GM23338 (cell line): Measurements from ENCODE around the gene RABGAP1L. TPM values are rescaled to one million over a fixed set of nuclear protein-coding genes. Genes with fewer than 3 reads are reported as not detected.

Experiments
- ATAC-seq: fragments of 200-7000 bp; cut with Tn5 transposase; 3 replicates; pipeline ENCODE4 v1.9.1; 2020
- DNase-seq: peaks from one replicate; pipeline ENCODE4 v3.0.0-alpha.2; 2015; ENCODE audit warnings: low spot score
- H2AFZ ChIP-seq: fragments of 200-600 bp; sonication (generic); 2 replicates; pipeline ENCODE4 v1.8.0; 2016; ENCODE audit warnings: antibody characterized with exemption, mild to moderate bottlenecking, moderate library complexity
- H3F3A ChIP-seq: fragments of 200-600 bp; sonication (generic); replicated peaks from 2 replicates; pipeline ENCODE4 v1.8.0; 2017; ENCODE audit warnings: antibody characterized with exemption, mixed run types, low read depth
- H3K27ac ChIP-seq: fragments of 200-600 bp; sonication (generic); 2 replicates; pipeline ENCODE4 v1.6.1; 2016; ENCODE audit warnings: low read depth
- H3K27me3 ChIP-seq: fragments of 200-600 bp; sonication (generic); 2 replicates; pipeline ENCODE4 v1.8.0; 2016; ENCODE audit warnings: mild to moderate bottlenecking, mixed run types, moderate library complexity; ENCODE audit not compliant: insufficient read depth
- H3K36me3 ChIP-seq: fragments of 200-600 bp; sonication (generic); 2 replicates; pipeline ENCODE4 v1.8.0; 2016; ENCODE audit warnings: mild to moderate bottlenecking; ENCODE audit not compliant: insufficient read depth
- H3K4me1 ChIP-seq: fragments of 200-600 bp; sonication (generic); 2 replicates; pipeline ENCODE4 v1.8.0; 2016; ENCODE audit warnings: mild to moderate bottlenecking, moderate library complexity; ENCODE audit not compliant: insufficient read depth
- H3K4me2 ChIP-seq: fragments of 200-600 bp; sonication (generic); 2 replicates; pipeline ENCODE4 v1.7.1; 2017; ENCODE audit warnings: mixed run types
- H3K4me3 ChIP-seq: fragments of 200-600 bp; sonication (generic); 2 replicates; pipeline ENCODE4 v1.6.1; 2016; ENCODE audit warnings: mixed run types
- H3K79me2 ChIP-seq: fragments of 200-600 bp; sonication (generic); replicated peaks from 2 replicates; pipeline ENCODE4 v1.8.0; 2017; ENCODE audit warnings: mild to moderate bottlenecking; ENCODE audit not compliant: insufficient read depth
- H3K9me2 ChIP-seq: fragments of 200-600 bp; sonication (generic); 2 replicates; pipeline ENCODE4 v1.8.0; 2017; ENCODE audit not compliant: insufficient read depth
- H4K20me1 ChIP-seq: fragments of 200-600 bp; sonication (generic); replicated peaks from 2 replicates; pipeline ENCODE4 v1.8.0; 2017; ENCODE audit warnings: mild to moderate bottlenecking; ENCODE audit not compliant: insufficient read depth
- H3K27ac Mint-ChIP-seq: 2 replicates; pipeline ENCODE4 v1.8.0; 2020; ENCODE audit warnings: inconsistent platforms, mild to moderate bottlenecking, moderate library complexity, mixed read lengths
- H3K27me3 Mint-ChIP-seq: 3 replicates; pipeline ENCODE4 v1.8.0; 2022; ENCODE audit warnings: low read depth, mild to moderate bottlenecking, moderate library complexity, mixed read lengths, inconsistent platforms; ENCODE audit not compliant: insufficient read depth, poor library complexity
- H3K36me3 Mint-ChIP-seq: 3 replicates; pipeline ENCODE4 v1.8.0; 2021; ENCODE audit warnings: low read depth, mild to moderate bottlenecking, inconsistent platforms, moderate library complexity, mixed read lengths
- H3K4me1 Mint-ChIP-seq: 3 replicates; pipeline ENCODE4 v1.8.0; 2020; ENCODE audit warnings: mild to moderate bottlenecking, inconsistent platforms, mixed read lengths
- H3K4me3 Mint-ChIP-seq: 3 replicates; pipeline ENCODE4 v1.8.0; 2021; ENCODE audit warnings: moderate library complexity, mild to moderate bottlenecking, inconsistent platforms, mixed read lengths
- H3K9me3 Mint-ChIP-seq: 3 replicates; pipeline ENCODE4 v1.8.0; 2020; ENCODE audit warnings: moderate library complexity, mild to moderate bottlenecking, inconsistent platforms, mixed read lengths
- CREB1 ChIP-seq: fragments of 250-450 bp; sonication (Bioruptor Pico); IDR thresholded peaks from 2 replicates; pipeline ENCODE4 v1.5.0; 2020; ENCODE audit warnings: low read depth, mild to moderate bottlenecking, moderate library complexity
- EZH2phosphoT487 ChIP-seq: fragments of 200-600 bp; sonication (generic); IDR thresholded peaks from one replicate; pipeline ENCODE4 v1.8.1; 2018; ENCODE audit warnings: antibody characterized with exemption; ENCODE audit not compliant: unreplicated experiment
- JUNB ChIP-seq: IDR thresholded peaks from one replicate; pipeline ENCODE4 v1.6.1; 2016; ENCODE audit warnings: antibody characterized with exemption; ENCODE audit not compliant: unreplicated experiment
- NANOG ChIP-seq: IDR thresholded peaks from 2 replicates; pipeline ENCODE4 v1.6.1; 2016; ENCODE audit warnings: antibody characterized with exemption, borderline replicate concordance
- POLR2AphosphoS5 ChIP-seq: IDR thresholded peaks from 2 replicates; pipeline ENCODE4 v1.6.1; 2016; ENCODE audit warnings: antibody characterized with exemption, low read depth
- STAT1 ChIP-seq: IDR thresholded peaks from one replicate; pipeline ENCODE4 v1.6.1; 2016; ENCODE audit warnings: antibody characterized with exemption; ENCODE audit not compliant: unreplicated experiment
- ZNF114 ChIP-seq: fragments of 250-450 bp; sonication (Bioruptor Pico); IDR thresholded peaks from 2 replicates; pipeline ENCODE4 v1.5.0; 2020; ENCODE audit warnings: mild to moderate bottlenecking, moderate library complexity
- polyA plus RNA-seq: library from polyadenylated mRNA; unstranded; fragments of >200 nt; fragmentation: Nextera tagmentation; extraction: Ambion mirVana; gene quantifications from 2 replicates; pipeline ENCODE4 v1.2.1, GENCODE V29; 2016
- total RNA-seq: library from RNA; depleted of rRNA; stranded (reverse); fragments of >200 nt; shearing (Covaris generic); gene quantifications from 2 replicates; pipeline ENCODE4 v1.2.3, GENCODE V29; 2014
- TF ChIP-seq, protein P1 (sequence below): IDR thresholded peaks from one replicate; pipeline ENCODE4 v1.6.1; 2018; ENCODE audit warnings: antibody characterized with exemption; ENCODE audit not compliant: unreplicated experiment
- TF ChIP-seq, protein P2 (sequence below), 2 experiments: fragments of 200-600 bp in 1 of 2; sonication (generic) in 1 of 2; conservative IDR thresholded peaks; 2 replicates each; pipeline versions ENCODE4 v1.5.1 to v1.6.1; 2016 to 2017; ENCODE audit warnings: antibody characterized with exemption in 2 of 2, low read depth in 2 of 2, mild to moderate bottlenecking in 2 of 2, moderate library complexity in 1 of 2
- TF ChIP-seq, protein P3 (sequence below): IDR thresholded peaks from 2 replicates; pipeline ENCODE4 v1.6.1; 2016; ENCODE audit warnings: antibody characterized with exemption

Gene RABGAP1L
- total and polyA plus RNA-seq, 2 experiments from 2014 or later = 83.2 to 136 TPM

DNA sequence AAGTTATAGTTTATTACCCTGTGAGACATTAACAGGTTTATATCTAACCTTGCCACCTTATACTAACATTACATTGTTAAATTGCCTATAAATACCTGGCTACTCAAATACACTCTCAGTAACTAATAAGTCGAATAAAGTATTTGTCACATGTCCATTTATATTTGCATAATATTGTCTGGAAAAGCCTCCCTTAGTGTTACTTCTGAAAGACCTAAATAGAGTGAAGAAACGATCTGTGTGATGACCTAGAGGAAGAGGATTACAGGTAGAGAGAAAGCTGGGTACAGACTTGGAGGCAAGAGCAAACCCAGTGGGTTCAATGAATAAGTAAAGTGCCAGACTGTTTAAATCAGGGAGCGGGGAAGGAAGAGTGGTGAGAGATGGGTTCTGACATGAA, 837.7 kb downstream of the RABGAP1L start (continued):
- TF ChIP-seq, protein P1, sequence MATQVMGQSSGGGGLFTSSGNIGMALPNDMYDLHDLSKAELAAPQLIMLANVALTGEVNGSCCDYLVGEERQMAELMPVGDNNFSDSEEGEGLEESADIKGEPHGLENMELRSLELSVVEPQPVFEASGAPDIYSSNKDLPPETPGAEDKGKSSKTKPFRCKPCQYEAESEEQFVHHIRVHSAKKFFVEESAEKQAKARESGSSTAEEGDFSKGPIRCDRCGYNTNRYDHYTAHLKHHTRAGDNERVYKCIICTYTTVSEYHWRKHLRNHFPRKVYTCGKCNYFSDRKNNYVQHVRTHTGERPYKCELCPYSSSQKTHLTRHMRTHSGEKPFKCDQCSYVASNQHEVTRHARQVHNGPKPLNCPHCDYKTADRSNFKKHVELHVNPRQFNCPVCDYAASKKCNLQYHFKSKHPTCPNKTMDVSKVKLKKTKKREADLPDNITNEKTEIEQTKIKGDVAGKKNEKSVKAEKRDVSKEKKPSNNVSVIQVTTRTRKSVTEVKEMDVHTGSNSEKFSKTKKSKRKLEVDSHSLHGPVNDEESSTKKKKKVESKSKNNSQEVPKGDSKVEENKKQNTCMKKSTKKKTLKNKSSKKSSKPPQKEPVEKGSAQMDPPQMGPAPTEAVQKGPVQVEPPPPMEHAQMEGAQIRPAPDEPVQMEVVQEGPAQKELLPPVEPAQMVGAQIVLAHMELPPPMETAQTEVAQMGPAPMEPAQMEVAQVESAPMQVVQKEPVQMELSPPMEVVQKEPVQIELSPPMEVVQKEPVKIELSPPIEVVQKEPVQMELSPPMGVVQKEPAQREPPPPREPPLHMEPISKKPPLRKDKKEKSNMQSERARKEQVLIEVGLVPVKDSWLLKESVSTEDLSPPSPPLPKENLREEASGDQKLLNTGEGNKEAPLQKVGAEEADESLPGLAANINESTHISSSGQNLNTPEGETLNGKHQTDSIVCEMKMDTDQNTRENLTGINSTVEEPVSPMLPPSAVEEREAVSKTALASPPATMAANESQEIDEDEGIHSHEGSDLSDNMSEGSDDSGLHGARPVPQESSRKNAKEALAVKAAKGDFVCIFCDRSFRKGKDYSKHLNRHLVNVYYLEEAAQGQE = no peak

DNA sequence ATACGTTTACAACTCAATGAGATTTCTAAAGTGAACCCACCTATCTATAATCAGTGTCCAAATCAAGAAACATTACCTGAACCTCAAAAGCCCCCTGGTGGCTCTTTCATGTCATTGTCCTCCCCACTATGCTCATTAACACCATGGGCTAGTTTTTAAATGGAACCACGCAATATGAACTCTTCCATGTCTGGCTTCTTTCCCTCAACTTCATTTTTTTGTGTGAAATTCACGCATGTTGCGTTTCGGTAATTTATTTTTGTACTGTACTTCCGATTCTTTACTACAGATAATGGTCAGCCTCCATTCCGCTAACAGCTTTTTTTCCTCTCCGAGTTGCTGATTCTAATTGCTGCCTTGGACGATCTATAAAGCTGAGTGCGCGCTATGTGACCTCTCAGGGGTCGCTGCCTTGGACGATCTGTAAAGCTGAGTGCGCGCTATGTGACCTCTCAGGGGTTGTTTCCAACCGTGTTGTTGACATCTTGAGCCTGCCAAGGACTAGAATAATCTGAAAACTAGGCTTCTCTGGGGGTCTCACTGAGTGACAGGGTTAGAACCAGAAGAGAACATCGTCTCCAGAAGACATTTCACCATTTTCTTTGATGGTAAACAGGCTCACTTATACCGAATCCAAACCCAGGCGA, 839.4 kb downstream of the RABGAP1L start:
- peak overlapping the region; percentile 6; the same call in 1 of the 2 replicates for H2AFZ ChIP-seq
- Mint-ChIP-seq H3K4me1 (peaks cover 28% of the 10 kb centered on the region; the same call in 2 of the 3 replicates), H3K9me3 (no peaks in the 10 kb centered on the region), H3K27me3 (peaks cover 3% of the 10 kb centered on the region), H3K27ac (no peak overlapping the region), H3K4me3 (no peak overlapping the region), H3K36me3 (peaks cover 14% of the 10 kb centered on the region)
- H3K4me3 ChIP-seq = peak overlapping the region; percentile 88
- no peaks in the 10 kb centered on the region for H3K36me3 ChIP-seq
- peaks cover 11% of the 10 kb centered on the region for H3K4me1 ChIP-seq
- H3K79me2 ChIP-seq = peaks cover 36% of the 10 kb centered on the region
- DNase-seq = peak; percentile 84
- H3K4me2 ChIP-seq = peak overlapping the region; percentile 87
- H3K27me3 ChIP-seq = no peaks in the 10 kb centered on the region
- no peaks in the 10 kb centered on the region for H3K9me2 ChIP-seq
- peaks cover 24% of the 10 kb centered on the region for H4K20me1 ChIP-seq
- TF ChIP-seq ZNF114 (CRISPR knock-in tag) = no peak
- TF ChIP-seq, protein P2, sequence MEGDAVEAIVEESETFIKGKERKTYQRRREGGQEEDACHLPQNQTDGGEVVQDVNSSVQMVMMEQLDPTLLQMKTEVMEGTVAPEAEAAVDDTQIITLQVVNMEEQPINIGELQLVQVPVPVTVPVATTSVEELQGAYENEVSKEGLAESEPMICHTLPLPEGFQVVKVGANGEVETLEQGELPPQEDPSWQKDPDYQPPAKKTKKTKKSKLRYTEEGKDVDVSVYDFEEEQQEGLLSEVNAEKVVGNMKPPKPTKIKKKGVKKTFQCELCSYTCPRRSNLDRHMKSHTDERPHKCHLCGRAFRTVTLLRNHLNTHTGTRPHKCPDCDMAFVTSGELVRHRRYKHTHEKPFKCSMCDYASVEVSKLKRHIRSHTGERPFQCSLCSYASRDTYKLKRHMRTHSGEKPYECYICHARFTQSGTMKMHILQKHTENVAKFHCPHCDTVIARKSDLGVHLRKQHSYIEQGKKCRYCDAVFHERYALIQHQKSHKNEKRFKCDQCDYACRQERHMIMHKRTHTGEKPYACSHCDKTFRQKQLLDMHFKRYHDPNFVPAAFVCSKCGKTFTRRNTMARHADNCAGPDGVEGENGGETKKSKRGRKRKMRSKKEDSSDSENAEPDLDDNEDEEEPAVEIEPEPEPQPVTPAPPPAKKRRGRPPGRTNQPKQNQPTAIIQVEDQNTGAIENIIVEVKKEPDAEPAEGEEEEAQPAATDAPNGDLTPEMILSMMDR (conservative IDR thresholded peaks at IDR 0.05; ENCODE audit: low read depth in 2 of 2) = peak; percentile 73 to 90
- no peak for TF ChIP-seq JUNB
- no peak for TF ChIP-seq CREB1 (CRISPR knock-in tag)
- H3K27ac ChIP-seq = peak overlapping the region; percentile 95
- ATAC-seq = peak; percentile 17
- H3F3A ChIP-seq = no peaks in the 10 kb centered on the region

DNA sequence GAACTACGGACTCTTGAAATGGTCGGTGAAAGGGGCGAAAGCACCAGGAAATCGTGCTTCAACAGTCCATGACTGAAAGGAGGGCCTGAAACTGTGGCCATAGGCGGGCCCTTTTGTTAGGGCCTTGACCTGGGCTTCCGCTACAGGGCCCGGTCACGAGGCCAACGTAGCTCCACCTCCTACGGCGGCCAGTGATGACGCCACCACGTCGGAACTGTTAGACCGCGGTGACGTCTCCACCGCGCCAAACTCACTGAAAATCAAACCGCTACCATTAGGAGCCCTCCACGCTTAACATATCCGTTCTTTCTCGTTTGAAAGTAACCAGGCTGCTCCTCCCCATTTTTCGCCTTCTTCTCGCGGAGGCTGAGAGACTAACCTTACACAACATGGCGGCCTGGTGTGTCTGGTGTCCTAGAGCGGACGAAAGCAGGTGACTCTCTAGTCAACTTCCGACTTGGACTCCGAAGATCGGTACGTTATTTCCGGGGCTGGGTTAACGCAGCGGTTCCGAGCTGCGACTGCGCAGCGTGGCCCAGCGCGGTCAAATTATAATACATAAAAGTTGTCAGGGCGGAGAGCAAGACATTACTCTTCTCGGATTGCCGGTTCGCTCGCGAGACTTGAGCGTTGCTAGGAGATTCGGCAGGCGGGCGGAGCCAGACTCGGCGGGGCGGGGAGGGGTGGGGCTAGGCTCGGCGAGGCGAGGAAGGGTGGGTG, 840.1 kb downstream of the RABGAP1L start:
- ATAC-seq (peak; percentile 79), DNase-seq (peak; percentile 99)
- Histone ChIP-seq H3K79me2 (peaks cover 43% of the 10 kb centered on the region), H3K9me2 (no peaks in the 10 kb centered on the region), H3K4me1 (peaks cover 11% of the 10 kb centered on the region), H4K20me1 (peaks cover 29% of the 10 kb centered on the region), H3K4me3 (peak overlapping the region; percentile 88), H3K27ac (peak overlapping the region; percentile 95), H3K27me3 (no peaks in the 10 kb centered on the region), H3K36me3 (no peaks in the 10 kb centered on the region; the same call in 1 of the 2 replicates), H3K4me2 (peak overlapping the region; percentile 87), H2AFZ (peak overlapping the region; percentile 6; the same call in 1 of the 2 replicates), H3F3A (no peaks in the 10 kb centered on the region)
- H3K36me3 Mint-ChIP-seq = peaks cover 11% of the 10 kb centered on the region
- H3K4me1 Mint-ChIP-seq = peaks cover 29% of the 10 kb centered on the region; the same call in 2 of the 3 replicates
- H3K9me3 Mint-ChIP-seq = no peaks in the 10 kb centered on the region
- H3K27me3 Mint-ChIP-seq = peaks cover 3% of the 10 kb centered on the region
- no peak overlapping the region for H3K27ac Mint-ChIP-seq
- no peak overlapping the region for H3K4me3 Mint-ChIP-seq
- no peak for TF ChIP-seq JUNB
- TF ChIP-seq ZNF114 (CRISPR knock-in tag) = no peak
- TF ChIP-seq, protein P3, sequence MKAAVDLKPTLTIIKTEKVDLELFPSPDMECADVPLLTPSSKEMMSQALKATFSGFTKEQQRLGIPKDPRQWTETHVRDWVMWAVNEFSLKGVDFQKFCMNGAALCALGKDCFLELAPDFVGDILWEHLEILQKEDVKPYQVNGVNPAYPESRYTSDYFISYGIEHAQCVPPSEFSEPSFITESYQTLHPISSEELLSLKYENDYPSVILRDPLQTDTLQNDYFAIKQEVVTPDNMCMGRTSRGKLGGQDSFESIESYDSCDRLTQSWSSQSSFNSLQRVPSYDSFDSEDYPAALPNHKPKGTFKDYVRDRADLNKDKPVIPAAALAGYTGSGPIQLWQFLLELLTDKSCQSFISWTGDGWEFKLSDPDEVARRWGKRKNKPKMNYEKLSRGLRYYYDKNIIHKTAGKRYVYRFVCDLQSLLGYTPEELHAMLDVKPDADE = peak; percentile 83
- TF ChIP-seq STAT1 = no peak
- no peak for TF ChIP-seq EZH2phosphoT487
- peak; percentile 97 for TF ChIP-seq POLR2AphosphoS5
- TF ChIP-seq, protein P1 = no peak
- no peak for TF ChIP-seq NANOG
